PC-9 (cell line): ENCODE data around the gene C22orf39.

ENCODE experiments used
- EZH2 ChIP-seq: fragments of 200-600 bp; sonication (generic); IDR thresholded peaks from 2 replicates; pipeline ENCODE4 v1.8.0; 2017; ENCODE audit warnings: antibody characterized with exemption, low read depth
- TF ChIP-seq, protein P1 (sequence below): fragments of 200-600 bp; sonication (generic); conservative IDR thresholded peaks from 2 replicates; pipeline ENCODE4 v1.6.1; 2017; ENCODE audit warnings: mixed run types, antibody characterized with exemption, mild to moderate bottlenecking, moderate library complexity

DNA sequence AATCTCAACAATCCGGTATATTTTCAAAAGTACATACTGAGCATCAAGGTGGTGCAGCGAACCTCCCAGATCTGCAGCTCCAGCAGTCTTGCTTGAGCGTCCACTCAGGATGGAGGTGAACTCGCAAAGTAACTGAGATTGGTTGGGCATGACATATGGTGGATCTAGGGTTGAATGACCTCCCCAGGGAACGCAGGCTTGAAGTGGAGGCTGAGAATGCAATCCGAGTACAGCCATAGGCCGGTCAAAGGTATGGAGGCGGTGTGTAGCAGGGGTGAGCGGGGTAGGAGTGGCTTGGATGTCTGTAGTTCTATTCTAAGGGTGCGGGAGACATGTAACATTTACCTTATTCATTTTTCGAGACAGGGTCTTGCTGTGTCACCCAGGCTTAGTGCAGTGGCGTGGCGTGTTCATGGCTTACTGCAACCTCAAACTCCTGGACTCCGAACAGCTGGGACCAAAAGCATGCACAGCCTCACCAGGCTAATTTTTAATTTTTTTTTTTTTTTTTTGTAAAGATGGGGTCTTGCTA lies 631 bp upstream of the C22orf39 start:
- TF ChIP-seq, protein P1, sequence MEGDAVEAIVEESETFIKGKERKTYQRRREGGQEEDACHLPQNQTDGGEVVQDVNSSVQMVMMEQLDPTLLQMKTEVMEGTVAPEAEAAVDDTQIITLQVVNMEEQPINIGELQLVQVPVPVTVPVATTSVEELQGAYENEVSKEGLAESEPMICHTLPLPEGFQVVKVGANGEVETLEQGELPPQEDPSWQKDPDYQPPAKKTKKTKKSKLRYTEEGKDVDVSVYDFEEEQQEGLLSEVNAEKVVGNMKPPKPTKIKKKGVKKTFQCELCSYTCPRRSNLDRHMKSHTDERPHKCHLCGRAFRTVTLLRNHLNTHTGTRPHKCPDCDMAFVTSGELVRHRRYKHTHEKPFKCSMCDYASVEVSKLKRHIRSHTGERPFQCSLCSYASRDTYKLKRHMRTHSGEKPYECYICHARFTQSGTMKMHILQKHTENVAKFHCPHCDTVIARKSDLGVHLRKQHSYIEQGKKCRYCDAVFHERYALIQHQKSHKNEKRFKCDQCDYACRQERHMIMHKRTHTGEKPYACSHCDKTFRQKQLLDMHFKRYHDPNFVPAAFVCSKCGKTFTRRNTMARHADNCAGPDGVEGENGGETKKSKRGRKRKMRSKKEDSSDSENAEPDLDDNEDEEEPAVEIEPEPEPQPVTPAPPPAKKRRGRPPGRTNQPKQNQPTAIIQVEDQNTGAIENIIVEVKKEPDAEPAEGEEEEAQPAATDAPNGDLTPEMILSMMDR: no peak
- TF ChIP-seq EZH2: no peak
